GM06990 (cell line): ENCODE measurements around the gene CCNL2.
A peak's percentile ranks its signal among the peaks of the same experiment; 100 is the strongest.

ENCODE experiments used
- DNase-seq: peaks from one replicate; pipeline ENCODE4 v3.0.0-alpha.2; 2011; ENCODE audit not compliant: insufficient read length; ENCODE audit errors: extremely low read depth
- H3K27me3 ChIP-seq: replicated peaks from 2 replicates; pipeline ENCODE4 v1.6.0; 2011; ENCODE audit warnings: low read length; ENCODE audit not compliant: control insufficient read depth, insufficient read depth
- H3K36me3 ChIP-seq: 2 replicates; pipeline ENCODE4 v1.5.1; 2011; ENCODE audit warnings: low read length; ENCODE audit not compliant: control insufficient read depth, insufficient read depth
- H3K4me3 ChIP-seq: replicated peaks from 2 replicates; pipeline ENCODE4 v1.5.1; 2011; ENCODE audit warnings: low read depth, mild to moderate bottlenecking, control low read depth, low read length
- CTCF ChIP-seq: IDR thresholded peaks from 2 replicates; pipeline ENCODE4 v1.5.1; 2011; ENCODE audit warnings: low read length, control low read depth, mild to moderate bottlenecking, inconsistent platforms; ENCODE audit not compliant: insufficient read depth, poor library complexity, severe bottlenecking

Gene CCNL2

GRCh38 chr1:1402072-1402900 is 3.2 kb upstream of the CCNL2 start:
- Histone ChIP-seq H3K4me3 (no peak overlapping the region), H3K36me3 (peaks cover 25% of the 10 kb centered on the region), H3K27me3 (no peaks in the 10 kb centered on the region)
- TF ChIP-seq CTCF: peak; percentile 66
- no peak for DNase-seq

GRCh38 chr1:1401457-1402010 is 2.4 kb upstream of the CCNL2 start:
- Histone ChIP-seq H3K27me3 (no peaks in the 10 kb centered on the region), H3K36me3 (peaks cover 26% of the 10 kb centered on the region), H3K4me3 (no peak overlapping the region)
- DNase-seq: no peak
- TF ChIP-seq CTCF: no peak

- peaks cover 26% of the 10 kb centered on the region for H3K36me3 ChIP-seq
- H3K4me3 ChIP-seq: peak overlapping the region; percentile 83
- DNase-seq: no peak
- H3K27me3 ChIP-seq: no peaks in the 10 kb centered on the region
- TF ChIP-seq CTCF: no peak
Observed at GRCh38 chr1:1400576-1401456, 1.7 kb upstream of the CCNL2 start.

- no peak for TF ChIP-seq CTCF
- H3K27me3 ChIP-seq: no peaks in the 10 kb centered on the region
- peak overlapping the region; percentile 83 for H3K4me3 ChIP-seq
- DNase-seq: no peak
- H3K36me3 ChIP-seq: peaks cover 27% of the 10 kb centered on the region
Observed at GRCh38 chr1:1399872-1400575, 889 bp upstream of the CCNL2 start.

GRCh38 chr1:1398677-1399186 is 403 bp downstream of the CCNL2 start:
- Histone ChIP-seq H3K4me3 (peak overlapping the region; percentile 78), H3K36me3 (peaks cover 28% of the 10 kb centered on the region), H3K27me3 (no peaks in the 10 kb centered on the region)
- TF ChIP-seq CTCF: no peak
- no peak for DNase-seq
